Thyroid gland (tissue), 4 donors: ENCODE results near the gene MYL10. TPM values are rescaled to one million over a fixed set of nuclear protein-coding genes. Genes with fewer than 3 reads are reported as not detected.

Experiments
- DNase-seq, 2 donors: peaks; one replicate each; pipeline ENCODE4 v3.0.0-alpha.2; 2019
- H3K27ac ChIP-seq, 3 donors: fragments of 200-600 bp; sonication (generic); 1 replicate in 2 of 3; 2 replicates in 1 of 3; pipeline ENCODE4 v1.5.1; 2016 to 2019; ENCODE audit warnings: mild to moderate bottlenecking in 1 of 3, moderate library complexity in 1 of 3
- H3K27me3 ChIP-seq: fragments of 200-600 bp; sonication (generic); one replicate; pipeline ENCODE4 v1.5.1; 2019
- H3K36me3 ChIP-seq, 2 donors: fragments of 200-600 bp; sonication (generic); one replicate each; pipeline ENCODE4 v1.5.1; 2016 to 2019
- H3K4me1 ChIP-seq, 2 donors: fragments of 200-600 bp; sonication (generic); one replicate each; pipeline ENCODE4 v1.5.1; 2017 to 2019
- H3K4me3 ChIP-seq, 3 donors: fragments of 200-600 bp; sonication (generic); replicated peaks in 1 of 3; 1 replicate in 2 of 3; 2 replicates in 1 of 3; pipeline ENCODE4 v1.5.1; 2016; ENCODE audit warnings: mild to moderate bottlenecking in 1 of 3
- H3K9me3 ChIP-seq: fragments of 200-600 bp; sonication (generic); one replicate; pipeline ENCODE4 v1.5.1; 2017
- CTCF ChIP-seq, 6 experiments: fragments of 200-600 bp in 3 of 6; fragments of 450-650 bp in 3 of 6; sonication (generic) in 3 of 6; IDR thresholded peaks; one replicate each; pipeline ENCODE4 v1.5.1; 2016 to 2019; ENCODE audit warnings: antibody characterized with exemption in 6 of 6, mild to moderate bottlenecking in 2 of 6, inconsistent platforms in 1 of 6, moderate library complexity in 1 of 6
- POLR2A ChIP-seq, 2 donors: fragments of 450-650 bp; IDR thresholded peaks; one replicate each; pipeline ENCODE4 v1.6.1; 2017; ENCODE audit warnings: antibody characterized with exemption in 2 of 2, mild to moderate bottlenecking in 2 of 2, moderate library complexity in 1 of 2
- WGBS, 2 donors: methylation state at CpG; one replicate each; pipeline ENCODE4 v1.1.5; 2017; 5-methylcytosine and 5-hydroxymethylcytosine counted together
- intact Hi-C: fragments of 100-400 bp; cut with DNase I; formaldehyde crosslinking; loops from one replicate; pipeline ENCODE4 v1.15.1; 2023
- total RNA-seq, 4 donors: library from RNA; depleted of rRNA; stranded (reverse); fragments of >200 nt; gene quantifications; one replicate each; pipeline ENCODE4 v1.2.3, GENCODE V29; 2016

Gene MYL10
- total RNA-seq, 4 donors from 2014 or later: not detected

DNA sequence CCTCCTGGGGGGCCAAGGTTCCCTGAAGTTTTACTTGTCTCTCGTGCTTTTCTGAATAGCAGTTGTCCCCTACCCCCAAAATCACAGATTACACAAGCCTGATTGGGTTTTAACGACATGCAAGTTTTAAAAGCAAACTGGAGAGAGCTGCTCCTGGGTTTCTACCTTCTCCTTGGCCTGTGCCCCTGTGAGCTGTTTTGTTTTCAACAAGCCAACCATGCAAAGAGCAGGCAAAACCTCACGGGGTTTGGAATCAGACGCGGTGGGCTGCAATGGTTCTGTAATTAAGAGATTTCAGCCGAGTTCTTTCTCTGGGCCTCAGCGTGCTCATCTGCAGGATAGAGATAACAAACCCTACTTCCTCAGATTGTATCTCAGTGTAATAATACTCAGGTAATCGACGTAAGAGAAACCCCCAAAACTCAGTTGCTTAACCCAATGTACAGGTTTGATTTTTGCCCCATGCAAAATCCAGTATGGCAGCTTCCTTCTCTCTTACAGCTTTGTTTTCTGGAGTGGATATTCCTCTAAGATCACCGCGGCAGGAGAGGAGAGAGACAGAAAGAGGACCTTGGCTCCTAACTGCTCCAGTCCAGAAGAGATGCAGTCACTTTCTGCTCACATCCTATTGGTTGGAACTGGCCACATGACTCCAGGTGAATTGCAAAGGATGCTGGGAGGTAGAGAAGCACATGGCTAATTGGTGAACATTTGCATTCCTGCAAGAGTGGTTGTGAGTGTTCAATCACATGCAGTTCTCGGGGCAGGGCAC lies 42.0 kb downstream of the MYL10 start:
- no peak for DNase-seq
- TF ChIP-seq CTCF (IDR thresholded peaks at IDR 0.05) (no peak), POLR2A (IDR thresholded peaks at IDR 0.05) (no peak)
- no peaks in the 10 kb centered on the region for H3K36me3 ChIP-seq

GRCh38 chr7:101586078-101586905 lies 42.8 kb downstream of the MYL10 start:
- TF ChIP-seq CTCF (IDR thresholded peaks at IDR 0.05): no peak
- no peak for TF ChIP-seq POLR2A (IDR thresholded peaks at IDR 0.05)
- no peaks in the 10 kb centered on the region for H3K9me3 ChIP-seq
- H3K4me1 ChIP-seq: no peaks in the 10 kb centered on the region
- intact Hi-C loops: no loop called here
- H3K27ac ChIP-seq: no peak overlapping the region
- WGBS, 2 donors: 83 to 87% methylated on average over 18 of the region's 18 CpGs
- no peaks in the 10 kb centered on the region for H3K27me3 ChIP-seq
- no peaks in the 10 kb centered on the region for H3K36me3 ChIP-seq
- H3K4me3 ChIP-seq: no peak overlapping the region
- DNase-seq: no peak

More for the DNA sequence above, 42.0 kb downstream of the MYL10 start:
- H3K4me3 ChIP-seq: no peak overlapping the region
- intact Hi-C loops: no loop called here
- WGBS, 2 donors: 58 to 59% methylated on average over 12 of the region's 12 CpGs
- no peaks in the 10 kb centered on the region for H3K27me3 ChIP-seq
- H3K4me1 ChIP-seq: no peaks in the 10 kb centered on the region
- H3K9me3 ChIP-seq: no peaks in the 10 kb centered on the region
- H3K27ac ChIP-seq: no peak overlapping the region

GRCh38 chr7:101582971-101583370 lies 46.1 kb downstream of the MYL10 start:
- TF ChIP-seq CTCF (IDR thresholded peaks at IDR 0.05): no peak
- TF ChIP-seq POLR2A (IDR thresholded peaks at IDR 0.05): no peak
- Histone ChIP-seq H3K27ac (no peak overlapping the region), H3K4me1 (no peaks in the 10 kb centered on the region), H3K36me3 (no peaks in the 10 kb centered on the region), H3K9me3 (no peaks in the 10 kb centered on the region), H3K27me3 (no peaks in the 10 kb centered on the region), H3K4me3 (no peak overlapping the region)
- intact Hi-C loops: no loop called here
- no peak for DNase-seq
- 86 to 91% methylated on average over 3 of the region's 3 CpGs for WGBS, 2 donors

DNA sequence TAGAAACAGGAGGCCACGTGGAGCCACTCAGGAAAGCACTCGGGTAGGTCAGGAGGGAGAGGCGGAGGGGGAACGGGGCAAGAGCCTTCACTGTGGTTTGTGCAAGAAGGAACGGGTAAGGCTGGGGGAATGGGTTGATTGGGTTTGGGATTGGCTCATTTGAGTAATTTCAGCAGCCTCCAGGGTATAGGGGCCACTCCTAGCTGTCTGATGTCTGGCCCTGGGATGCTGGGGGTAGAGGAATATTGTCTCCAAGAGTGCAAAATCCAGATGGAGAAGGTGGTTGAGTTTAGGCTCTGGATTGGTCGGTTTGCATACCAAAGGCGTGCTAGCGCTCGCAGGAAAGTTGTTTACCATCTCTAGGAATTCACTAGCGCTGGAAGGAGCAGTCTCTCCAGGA lies 47.2 kb downstream of the MYL10 start:
- no peak overlapping the region for H3K4me3 ChIP-seq
- peak; percentile 37 to 42 for DNase-seq
- no peaks in the 10 kb centered on the region for H3K9me3 ChIP-seq
- 51 to 64% methylated on average over 10 of the region's 10 CpGs for WGBS, 2 donors
- H3K36me3 ChIP-seq: no peaks in the 10 kb centered on the region
- no peak overlapping the region for H3K27ac ChIP-seq
- intact Hi-C loops: no loop called here
- H3K4me1 ChIP-seq: no peaks in the 10 kb centered on the region
- no peak for TF ChIP-seq POLR2A (IDR thresholded peaks at IDR 0.05)
- TF ChIP-seq CTCF (IDR thresholded peaks at IDR 0.05): no peak
- H3K27me3 ChIP-seq: no peaks in the 10 kb centered on the region

- intact Hi-C loops: no loop called here
- TF ChIP-seq CTCF (IDR thresholded peaks at IDR 0.05) (no peak), POLR2A (IDR thresholded peaks at IDR 0.05) (no peak)
- Histone ChIP-seq H3K9me3 (no peaks in the 10 kb centered on the region), H3K27ac (no peak overlapping the region), H3K27me3 (no peaks in the 10 kb centered on the region), H3K36me3 (no peaks in the 10 kb centered on the region), H3K4me3 (no peak overlapping the region), H3K4me1 (no peaks in the 10 kb centered on the region)
- DNase-seq: no peak
- WGBS, 2 donors: 94 to 96% methylated on average over 7 of the region's 7 CpGs
These were observed 48.5 kb downstream of the MYL10 start for GRCh38 chr7:101580596-101580995.
